ENCODE data around the gene RMI2. TPM values are rescaled to one million over a fixed set of nuclear protein-coding genes. Genes with fewer than 3 reads are reported as not detected.

RMI2 gene
- total and polyA plus RNA-seq, 2 of the 8 experiments (the other 6 are each of a cell fraction or from before 2014, with no cell fraction given): 58.2 to 96.0 TPM

DNA sequence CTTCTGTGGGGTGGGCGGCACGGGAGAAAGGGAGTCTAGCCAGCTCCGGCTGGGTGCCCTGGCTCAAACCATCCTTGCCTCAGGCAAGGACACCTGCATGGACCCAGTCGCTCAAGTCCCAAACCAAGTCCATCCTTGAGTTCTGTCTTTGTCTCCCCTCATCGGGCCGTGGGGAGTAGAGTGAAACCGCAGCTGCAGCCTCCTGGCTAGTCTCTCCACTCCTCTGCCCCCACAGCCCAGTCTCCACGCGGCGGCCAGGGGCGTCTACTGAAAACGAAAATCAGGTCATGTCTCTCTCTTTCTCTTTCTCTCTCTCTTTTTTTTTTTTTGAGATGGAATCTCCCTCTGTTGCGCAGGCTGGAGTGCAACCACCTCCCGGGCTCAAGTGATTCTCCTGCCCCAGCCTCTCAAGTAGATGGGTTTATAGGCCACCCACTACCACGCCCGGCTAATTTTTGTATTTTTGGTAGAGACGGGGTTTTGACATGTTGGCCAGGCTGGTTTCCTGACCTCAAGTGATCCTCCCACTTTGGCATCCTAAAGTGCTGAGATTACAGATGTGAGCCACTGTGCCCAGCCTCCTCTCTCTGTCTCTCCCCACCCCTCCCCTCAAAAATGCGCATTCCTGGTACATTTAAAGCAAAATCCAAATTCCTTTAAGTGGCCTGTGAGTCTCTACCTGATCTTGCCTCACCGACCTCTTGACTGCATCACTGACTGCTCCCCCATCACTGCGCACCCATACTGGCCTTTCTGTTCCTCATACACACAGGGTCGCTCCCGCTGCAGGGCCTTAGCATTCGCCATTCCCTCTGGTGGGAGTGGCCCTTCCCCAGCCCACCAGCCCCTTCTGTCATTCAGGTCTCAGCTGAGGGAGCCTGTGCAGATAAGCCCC, 17.7 kb upstream of the RMI2 start:
- Histone ChIP-seq H3K18ac (ENCODE audit: extremely low read depth, low read length) (peak overlapping the region; percentile 71), H3K9me3 (ENCODE audit: insufficient read depth in 2 of 2, low read depth in 1 of 2, low read length in 1 of 2) (no peaks in the 10 kb centered on the region), H3K79me1 (ENCODE audit: low read depth, low read length) (no peaks in the 10 kb centered on the region), H4K91ac (replicated peaks; ENCODE audit: insufficient read length, low read length) (peak overlapping the region; percentile 94), H3K4me1 (replicated peaks in 1 of 4; ENCODE audit: control insufficient read depth in 3 of 4, insufficient read depth in 4 of 4, low read length in 3 of 4) (peaks cover 13 to 16% (median 13%) of the 10 kb centered on the region in 4 experiments; a peak in 6 of 7 replicates), H2AFZ (ENCODE audit: low read length) (no peak overlapping the region), H2BK12ac (ENCODE audit: low read depth, low read length) (peak overlapping the region; percentile 98), H3K4me2 (ENCODE audit: insufficient read depth in 1 of 2, low read depth in 2 of 2, low read length in 2 of 2) (peak overlapping the region; percentile 70 to 91), H3K4ac (replicated peaks; ENCODE audit: insufficient read length, low read depth, low read length) (peak overlapping the region; percentile 9), H3K79me2 (ENCODE audit: control insufficient read depth in 1 of 2, insufficient read depth in 2 of 2, low read length in 2 of 2) (no peaks in the 10 kb centered on the region), H4K8ac (ENCODE audit: extremely low read depth, insufficient read depth, low read length) (no peak overlapping the region; the same call in 1 of the 2 replicates), H3K27ac (ENCODE audit: low read depth, low read length) (peak overlapping the region; percentile 94; the same call in 1 of the 2 replicates), H3K9ac (replicated peaks in 1 of 4; ENCODE audit: extremely low read depth in 1 of 4, low read depth in 3 of 4, low read length in 3 of 4) (no peak overlapping the region; a peak in 1 of 7 replicates), H3K36me3 (ENCODE audit: control insufficient read depth in 2 of 4, insufficient read depth in 4 of 4, low read length in 3 of 4) (no peaks in the 10 kb centered on the region), H3K27me3 (replicated peaks in 1 of 4; ENCODE audit: control insufficient read depth in 3 of 4, extremely low read depth in 1 of 4, insufficient read depth in 3 of 4, low read length in 3 of 4) (no peaks in the 10 kb centered on the region), H3K23ac (ENCODE audit: insufficient read length) (no peak overlapping the region), H4K5ac (ENCODE audit: insufficient read length, low read depth, low read length) (peak overlapping the region; percentile 74), H3K56ac (replicated peaks; ENCODE audit: insufficient read length, low read depth, low read length) (peak overlapping the region; percentile 78), H3K4me3 (ENCODE audit: extremely low read depth in 1 of 4, insufficient read depth in 2 of 4, low read depth in 3 of 4, low read length in 4 of 4) (peak overlapping the region in 1 of 4 experiments; percentile 50; a peak in 1 of 8 replicates), H3K23me2 (ENCODE audit: low read depth, low read length) (peaks cover 2% of the 10 kb centered on the region; the same call in 1 of the 2 replicates), H2BK15ac (ENCODE audit: low read length) (0 out of 2 replicates have a peak overlapping the region, but pooled peaks have one; percentile 48), H2BK20ac (ENCODE audit: low read length) (peak overlapping the region; percentile 98), H2BK120ac (replicated peaks; ENCODE audit: low read depth, low read length) (peak overlapping the region; percentile 39), H2AK5ac (ENCODE audit: low read depth, low read length) (peak overlapping the region; percentile 91), H4K20me1 (replicated peaks in 1 of 2; ENCODE audit: control insufficient read depth in 1 of 2, insufficient read depth in 2 of 2, low read length in 2 of 2) (no peaks in the 10 kb centered on the region), H3K14ac (ENCODE audit: insufficient read length) (no peak overlapping the region), H2BK5ac (ENCODE audit: low read depth, low read length) (peak overlapping the region; percentile 99)
- FAIRE-seq: no peak
- 0 out of 2 replicates have a peak, but pooled peaks have one; percentile 48 for TF ChIP-seq TEAD4 (IDR thresholded peaks at IDR 0.05; ENCODE audit: low read depth, low read length)
- TF ChIP-seq CREB1 (IDR thresholded peaks at IDR 0.05): peak; percentile 25; the same call in 1 of the 2 replicates
- TF ChIP-seq RXRA (IDR thresholded peaks at IDR 0.05; ENCODE audit: insufficient read depth, low read depth, low read length): no peak
- TF ChIP-seq POU5F1 (IDR thresholded peaks at IDR 0.05; ENCODE audit: low read depth, low read length): peak; percentile 86
- POLR2A ChIA-PET (ENCODE audit: partially characterized antibody): interaction anchor here (0.7 to 4.0 kb wide), 11 partner anchors 8 to 72 kb away, joined by 3 to 32 read pairs (median 14); partner anchors contain the start of genes PRM1, RMI2 and SOCS1
- DNase-seq (ENCODE audit: low read depth in 1 of 2, low spot score in 2 of 2): no peak
- 72% methylated on average over 23 of the region's 23 CpGs; no CpG with 5 or more reads in 1 of the 2 experiments for WGBS, 2 experiments (ENCODE audit: extremely low coverage in 1 of 2, insufficient coverage in 1 of 2, insufficient read length in 1 of 2, insufficient replicate concordance in 2 of 2, low coverage in 1 of 2, low lambda C conversion rate in 2 of 2, missing lambda C conversion rate in 1 of 2)
- CTCF ChIA-PET (ENCODE audit: partially characterized antibody): interaction anchor here (0.8 to 2.0 kb wide), 9 partner anchors 7 to 73 kb away, joined by 3 to 6 read pairs (median 3); partner anchors contain the start of gene SOCS1
